Stimulated activated CD4-positive, alpha-beta T cell treated with anti-CD3 and anti-CD28 coated beads, Interleukin-15, amount 100 ng/mL, for 48 hours (primary cell): ENCODE measurements around the gene SPATC1L.
"Not testable (repeated sequence)": the region's sequence is repeated elsewhere in the genome, so short reads cannot be mapped to it uniquely, and the experiment has no call there.

Experiments
- DNase-seq, 2 donors: peaks; one replicate each; pipeline ENCODE4 v3.0.0-alpha.2; 2020; ENCODE audit warnings: low read depth in 2 of 2

SPATC1L gene

GRCh38 chr21:46150491-46151121 lies 33.7 kb downstream of the SPATC1L start:
- DNase-seq = no peak

GRCh38 chr21:46150073-46150472 lies 34.2 kb downstream of the SPATC1L start:
- no peak for DNase-seq

GRCh38 chr21:46149205-46149901 lies 34.9 kb downstream of the SPATC1L start:
- DNase-seq = no peak

GRCh38 chr21:46148106-46148505 lies 36.2 kb downstream of the SPATC1L start:
- DNase-seq = no peak

GRCh38 chr21:46147429-46147828 lies 36.8 kb downstream of the SPATC1L start:
- DNase-seq = peak in 1 of 2 donors; percentile 51

- DNase-seq = no peak
These were observed 37.4 kb downstream of the SPATC1L start for GRCh38 chr21:46146856-46147255.

GRCh38 chr21:46145840-46146691 lies 38.2 kb downstream of the SPATC1L start:
- DNase-seq = no peak

GRCh38 chr21:46145159-46145839 lies 39.0 kb downstream of the SPATC1L start:
- no peak for DNase-seq

- DNase-seq = no peak
These were observed 39.7 kb downstream of the SPATC1L start for GRCh38 chr21:46144464-46145070.

- no peak for DNase-seq
These were observed 41.4 kb downstream of the SPATC1L start for GRCh38 chr21:46142582-46143473.

GRCh38 chr21:46141767-46142581 lies 42.3 kb downstream of the SPATC1L start:
- no peak for DNase-seq

- not testable (repeated sequence) for DNase-seq
These were observed 43.8 kb downstream of the SPATC1L start for GRCh38 chr21:46140352-46141003.

- DNase-seq = no peak
These were observed 44.6 kb downstream of the SPATC1L start for GRCh38 chr21:46139686-46140085.

GRCh38 chr21:46138383-46138970 lies 45.8 kb downstream of the SPATC1L start:
- DNase-seq = no peak

- no peak for DNase-seq
These were observed 46.4 kb downstream of the SPATC1L start for GRCh38 chr21:46137908-46138307.

GRCh38 chr21:46136739-46137349 lies 47.4 kb downstream of the SPATC1L start:
- DNase-seq = no peak

- no peak for DNase-seq
These were observed 48.4 kb downstream of the SPATC1L start for GRCh38 chr21:46135782-46136395.
